NT2/D1 (cell line): ENCODE measurements around the gene UBE2E1.

Source experiments
- SUZ12 ChIP-seq: IDR thresholded peaks from 2 replicates; pipeline ENCODE4 v1.6.1; 2011; ENCODE audit not compliant: insufficient read length, insufficient read depth; ENCODE audit errors: extremely low read depth
- YY1 ChIP-seq: IDR thresholded peaks from 2 replicates; pipeline ENCODE4 v1.6.1; 2011; ENCODE audit not compliant: insufficient read length, insufficient read depth
- ZNF274 ChIP-seq: IDR thresholded peaks from 2 replicates; pipeline ENCODE4 v1.6.1; 2011; ENCODE audit warnings: mild to moderate bottlenecking, low read depth, low read length

DNA sequence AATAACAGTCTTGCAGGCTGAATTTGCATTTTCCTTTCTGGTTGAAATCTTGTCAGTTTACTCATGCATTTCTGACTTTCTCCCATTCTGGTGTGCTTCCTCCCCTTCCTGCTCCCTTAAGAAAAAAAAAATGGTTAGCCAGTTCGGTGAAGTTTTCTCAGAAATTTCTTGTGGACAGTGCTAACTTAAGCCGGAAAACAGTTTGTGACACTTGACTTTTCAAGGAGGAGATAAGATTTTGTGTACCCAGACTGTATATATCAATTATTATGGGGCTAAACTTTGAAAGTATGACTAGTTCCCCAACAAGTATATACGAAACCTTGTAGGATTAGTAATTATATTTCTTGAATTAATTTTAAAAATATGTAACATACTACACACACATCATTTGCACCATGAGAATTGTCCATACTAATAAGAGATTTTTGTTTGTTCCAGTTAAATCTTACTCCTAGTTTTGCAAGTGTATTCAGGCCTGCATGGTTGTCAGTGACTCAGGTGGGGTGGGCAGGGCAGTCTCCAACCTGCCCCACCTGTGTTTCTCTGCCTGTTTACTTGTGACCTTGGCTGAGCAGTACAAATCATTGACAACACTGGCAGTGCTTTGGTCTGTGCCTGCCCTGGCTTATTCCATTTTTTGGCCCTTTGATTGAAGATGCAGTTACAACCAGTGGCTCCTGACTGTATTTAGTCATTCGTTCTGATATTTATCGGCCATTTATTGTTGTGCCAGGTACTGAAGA is 19.1 kb downstream of the UBE2E1 start:
- no peak for TF ChIP-seq ZNF274
- TF ChIP-seq YY1: no peak
- TF ChIP-seq SUZ12: no peak
